ENCODE measurements around the gene SEMA5A.

Gene SEMA5A

DNA sequence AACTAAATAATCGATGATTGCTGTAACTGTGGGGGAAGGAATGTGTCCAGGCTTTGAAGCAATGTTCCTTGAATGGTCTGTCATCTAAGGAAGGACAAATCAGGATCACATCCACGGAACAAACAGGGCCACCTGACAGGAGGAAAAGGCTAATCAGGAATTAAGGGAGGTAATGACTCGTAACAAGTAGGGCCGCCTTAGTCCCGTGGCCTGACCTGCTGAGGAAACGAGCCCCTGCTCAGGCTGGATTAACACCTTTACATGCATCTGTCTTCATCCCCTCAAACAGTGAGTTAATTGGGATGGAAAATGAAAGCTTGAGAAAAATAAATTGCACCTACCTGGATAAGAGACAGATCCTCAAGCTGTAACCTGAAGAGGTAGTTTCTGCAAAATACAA is 227.8 kb downstream of the SEMA5A start:
- no peak for DNase-seq

DNA sequence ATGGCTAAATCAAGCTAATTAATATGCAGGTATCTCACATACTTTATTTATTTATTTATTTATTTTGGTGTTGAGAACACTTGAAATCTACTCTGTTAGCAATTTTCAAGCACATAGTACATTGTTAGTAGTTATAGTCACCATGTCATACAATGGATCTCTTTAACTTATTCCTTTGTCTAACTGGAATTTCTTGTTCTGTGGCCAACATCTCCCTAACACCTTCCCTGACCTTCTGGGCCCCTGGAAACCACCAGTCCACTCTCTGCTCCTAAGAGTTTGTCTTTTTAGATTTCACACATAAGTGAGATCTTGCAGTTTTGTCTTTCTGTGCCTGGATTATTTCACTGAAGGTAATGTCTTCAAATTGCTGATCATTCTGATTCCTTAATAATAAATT is 229.1 kb downstream of the SEMA5A start:
- no peak for DNase-seq

DNA sequence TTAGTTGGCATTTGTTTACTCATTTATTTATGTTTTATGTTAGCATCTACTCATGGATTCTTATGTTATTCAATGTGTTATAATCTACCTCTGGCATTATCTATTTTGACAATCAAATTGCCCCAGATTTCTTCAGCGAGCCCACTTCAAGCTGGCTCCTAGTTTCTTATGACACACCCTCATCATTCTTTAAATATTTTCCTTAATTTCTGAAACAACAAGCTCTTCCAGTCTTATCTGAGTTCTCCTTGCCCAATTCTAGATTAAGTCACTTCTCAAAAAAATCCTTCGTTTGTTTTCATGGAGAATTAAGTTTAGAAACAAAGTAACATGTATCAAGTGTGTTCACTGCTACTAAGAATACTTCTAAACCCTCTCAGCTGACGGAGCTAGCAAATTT is 229.8 kb downstream of the SEMA5A start:
- DNase-seq, result no peak

DNA sequence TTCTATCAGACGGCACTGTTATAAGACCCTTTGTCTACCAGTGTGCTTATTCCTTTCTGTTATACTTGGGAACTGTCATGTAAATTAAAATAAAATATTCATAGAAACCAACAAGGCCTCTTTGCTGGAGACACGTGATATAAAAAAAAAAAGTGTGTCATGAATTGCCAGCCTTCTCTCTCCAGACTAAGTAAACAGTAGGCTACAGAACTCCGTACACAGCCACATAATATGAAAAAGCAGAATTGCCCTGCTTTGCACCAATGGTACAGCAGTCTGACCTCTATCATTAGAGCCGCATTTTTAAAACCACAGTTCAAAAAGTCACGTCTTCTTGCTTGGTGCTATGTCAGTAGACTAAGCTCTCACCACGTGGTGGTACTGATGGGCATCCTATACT is 231.3 kb downstream of the SEMA5A start:
- no peak for DNase-seq

DNA sequence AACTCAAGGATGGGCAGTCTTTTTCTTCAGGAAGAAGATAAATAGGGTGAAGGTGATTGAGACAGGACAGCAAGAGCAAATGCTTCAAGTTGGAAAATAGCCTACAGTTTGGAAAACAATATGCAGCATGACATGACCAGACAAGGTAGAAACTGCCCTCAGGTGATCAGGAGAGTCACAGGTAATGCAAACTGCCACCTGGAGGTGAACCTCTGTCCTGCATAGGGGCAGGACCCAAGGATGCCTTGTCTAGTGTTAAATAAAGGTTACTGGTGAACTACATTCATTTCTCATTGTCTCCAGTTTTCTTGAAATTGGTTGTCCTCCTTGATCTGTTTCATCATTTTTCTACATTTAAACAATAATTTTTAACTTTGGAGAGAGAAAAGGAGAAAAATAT is 232.1 kb downstream of the SEMA5A start:
- no peak for DNase-seq

DNA sequence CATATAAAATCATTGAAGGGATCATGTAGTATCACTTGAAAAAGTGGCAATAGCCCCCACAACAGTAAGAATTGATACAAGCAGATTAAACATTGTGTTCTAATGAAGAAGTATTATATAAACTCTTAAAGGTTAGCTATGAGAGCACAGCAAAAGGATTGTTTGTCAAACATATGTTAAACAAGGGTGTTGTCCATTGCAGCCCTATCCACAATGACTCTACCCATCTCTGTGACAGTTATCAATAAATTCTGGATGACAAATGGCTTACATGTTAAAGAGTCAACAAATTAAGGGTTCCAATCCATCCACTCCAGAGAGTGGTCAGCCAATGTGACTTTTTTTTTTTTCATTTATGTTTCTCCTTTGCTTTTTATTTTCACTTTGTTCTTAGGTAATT is 238.7 kb downstream of the SEMA5A start:
- no peak for DNase-seq

DNA sequence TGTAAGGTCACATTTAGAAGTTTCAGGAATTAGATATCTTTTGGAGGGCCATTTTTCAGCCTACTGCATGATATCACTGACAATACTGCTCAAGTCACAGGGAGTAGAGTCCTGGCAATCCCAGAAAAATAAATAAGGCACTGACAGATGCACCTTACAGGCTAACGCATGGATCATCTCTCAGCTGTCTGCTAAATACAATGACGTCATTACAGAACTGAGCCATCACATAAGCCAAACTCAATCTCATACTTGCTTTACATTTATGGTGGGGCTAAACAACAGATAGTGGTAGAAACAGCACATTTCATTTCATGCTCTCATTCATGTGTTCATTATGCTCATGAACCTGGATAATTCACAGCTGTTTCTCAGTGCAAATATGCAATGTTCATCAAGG is 243.7 kb downstream of the SEMA5A start:
- no peak for DNase-seq

DNA sequence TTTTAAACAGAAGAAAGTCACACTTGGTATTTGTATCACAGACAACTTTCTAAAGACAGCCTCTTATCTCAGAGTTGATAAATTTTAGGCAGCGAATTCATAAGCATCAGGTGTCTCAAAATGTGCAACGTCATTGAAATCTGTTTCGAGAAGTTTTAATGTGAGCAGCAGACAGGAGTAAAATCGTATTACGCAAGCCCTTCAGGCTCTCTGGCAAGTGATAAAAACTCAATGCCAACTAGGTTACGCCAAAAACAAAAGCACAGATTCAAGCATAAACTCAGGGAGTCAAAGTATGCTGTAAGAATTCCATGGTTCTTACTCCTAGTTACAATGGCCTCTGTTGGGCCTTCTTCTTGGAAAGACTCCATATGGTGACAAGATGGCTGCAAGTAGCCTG is 244.7 kb downstream of the SEMA5A start:
- no peak for DNase-seq

DNA sequence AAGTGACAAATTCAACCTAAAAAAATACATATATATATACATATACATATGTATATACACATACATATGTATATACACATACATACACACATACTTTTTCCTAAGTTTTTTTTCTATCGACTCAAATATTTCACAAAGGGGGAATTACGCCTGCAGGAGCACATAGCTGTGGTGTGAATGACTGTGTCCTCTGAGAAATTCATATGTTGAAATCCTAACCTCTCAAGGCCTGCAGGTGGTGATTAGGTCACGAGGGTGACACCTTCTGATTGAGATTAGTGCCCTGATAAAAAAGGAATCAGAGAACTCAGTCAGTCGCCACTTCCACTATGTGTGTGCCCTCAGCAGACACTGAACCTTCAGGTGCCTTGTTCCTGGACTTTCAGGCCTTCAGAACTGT is 248.7 kb downstream of the SEMA5A start:
- no peak for DNase-seq

DNA sequence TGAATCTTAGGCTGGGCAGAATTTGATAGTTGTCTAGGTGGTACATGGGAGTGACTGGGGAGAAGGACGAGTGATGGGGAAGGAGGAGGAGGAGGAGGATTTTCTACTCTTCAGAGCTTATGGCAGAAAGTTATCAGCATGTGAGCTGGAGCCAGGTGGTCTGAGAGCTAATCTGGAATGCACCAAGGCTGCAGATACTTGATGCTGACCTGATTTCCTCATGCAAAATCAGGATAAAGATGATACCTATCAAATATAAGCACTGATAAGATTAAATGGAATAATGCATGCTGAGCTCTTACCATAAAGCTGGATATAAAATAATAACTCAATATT is 250.4 kb downstream of the SEMA5A start:
- no peak for DNase-seq

DNA sequence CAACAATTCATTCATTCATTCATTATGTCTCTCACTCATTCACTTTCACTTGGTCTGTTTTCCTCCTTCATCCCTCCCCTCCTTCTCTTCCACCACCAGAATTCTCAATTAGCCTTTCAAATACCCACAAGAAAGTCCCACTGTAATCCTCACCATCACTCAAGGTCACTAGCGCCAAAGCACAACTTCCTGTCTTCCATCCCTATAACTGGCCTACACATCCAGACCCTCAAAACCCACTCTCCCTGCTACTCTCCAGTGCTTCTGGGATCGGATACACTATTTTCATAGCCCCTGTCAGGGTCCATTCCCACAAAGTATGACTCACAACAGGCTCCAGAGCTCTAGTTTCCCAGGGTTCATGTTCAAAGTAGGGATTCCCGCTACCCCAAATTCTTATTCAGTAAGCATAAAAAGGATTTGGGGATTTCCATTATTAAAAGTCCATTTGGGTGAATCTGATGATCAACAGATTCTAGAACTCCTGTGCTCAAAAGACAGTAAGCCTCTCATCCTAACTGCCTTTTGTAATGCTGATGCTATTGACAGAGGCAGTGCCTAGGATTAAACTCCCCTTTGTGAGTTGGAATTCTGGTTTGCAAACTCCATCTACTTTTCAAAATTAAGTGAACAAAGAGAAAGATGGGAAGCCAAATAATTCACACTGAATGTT is 250.9 kb downstream of the SEMA5A start:
- DNase-seq, result no peak

DNA sequence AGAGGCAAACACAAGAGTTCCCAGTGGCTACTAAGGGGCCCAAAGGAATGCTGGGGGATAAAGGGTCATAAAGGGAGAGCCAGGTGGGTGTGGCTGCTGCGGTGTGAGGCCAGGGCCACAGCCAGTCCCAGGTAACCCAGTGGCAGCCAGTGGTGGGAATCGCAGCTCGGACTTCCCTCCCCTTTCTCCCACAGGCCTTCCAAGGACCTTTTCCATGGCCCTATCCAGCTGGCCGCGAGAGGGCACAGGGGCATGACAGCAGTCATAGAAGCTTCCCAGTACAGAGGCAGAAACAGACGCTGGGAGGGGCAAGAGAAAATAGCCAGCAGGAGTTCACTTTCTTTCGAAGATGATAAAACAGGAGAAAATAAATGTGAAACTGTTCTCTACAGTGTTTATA is 257.6 kb downstream of the SEMA5A start:
- DNase-seq, result no peak

DNA sequence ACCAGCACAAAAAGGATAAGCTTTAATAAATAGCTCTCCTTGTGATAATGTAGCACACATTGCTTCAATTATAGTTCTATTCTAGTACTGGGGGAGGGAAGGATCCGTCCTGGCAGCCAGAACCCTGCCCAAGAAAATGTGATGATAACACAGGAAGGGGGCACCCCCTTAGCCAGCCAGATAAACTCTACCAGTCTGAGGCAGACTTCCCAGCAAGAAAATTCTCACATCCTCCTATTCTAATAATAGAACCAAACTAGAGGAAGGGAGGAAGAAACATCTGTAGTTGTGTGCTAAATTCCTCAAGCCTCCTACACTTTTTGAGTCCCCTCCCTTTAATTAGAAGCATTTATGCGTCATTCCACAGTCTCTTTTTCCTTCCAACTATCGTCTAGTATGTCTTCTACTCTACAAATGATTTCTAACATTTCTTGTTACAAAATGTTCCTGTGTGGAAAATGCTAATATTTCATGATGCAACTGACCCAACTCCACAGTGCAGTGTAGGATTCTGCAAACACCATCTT is 261.0 kb downstream of the SEMA5A start:
- no peak for DNase-seq

DNA sequence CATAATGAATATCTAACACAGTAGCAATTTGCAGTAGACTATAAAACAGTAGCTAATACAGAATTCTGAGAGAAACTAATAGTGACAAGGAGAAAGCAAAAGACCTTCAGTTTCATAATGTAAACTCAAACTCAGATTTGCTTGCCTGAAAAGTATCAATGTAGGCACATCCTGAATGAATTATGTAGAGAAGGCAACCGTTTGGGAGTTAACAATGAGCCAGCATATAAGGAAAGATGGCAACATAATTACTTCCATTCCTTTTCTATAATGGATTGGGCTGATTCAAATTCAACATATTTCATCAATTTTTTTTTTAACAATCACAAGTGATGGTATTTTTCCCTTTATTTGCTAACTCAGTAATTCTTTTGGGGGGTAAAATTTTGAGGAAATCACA is 261.6 kb downstream of the SEMA5A start:
- DNase-seq, result no peak

DNA sequence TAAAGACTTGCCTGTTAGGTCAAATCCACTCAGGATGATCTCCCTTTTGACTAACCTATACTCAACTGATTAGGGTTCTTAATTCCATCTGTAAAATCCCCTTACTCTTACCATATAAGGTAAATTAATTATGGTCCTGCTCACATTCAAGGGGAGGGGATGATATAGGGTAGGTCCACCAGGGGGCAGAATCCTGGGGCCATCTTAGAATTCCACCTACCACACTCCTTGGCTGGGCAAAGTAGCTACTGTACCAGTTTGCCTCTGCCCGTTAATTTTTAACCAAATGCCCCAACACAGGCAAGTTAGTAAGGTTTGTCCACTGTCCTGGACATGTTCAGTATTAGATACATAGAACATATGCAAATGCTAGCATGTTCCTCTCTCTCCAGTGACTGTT is 262.4 kb downstream of the SEMA5A start:
- DNase-seq, result no peak

DNA sequence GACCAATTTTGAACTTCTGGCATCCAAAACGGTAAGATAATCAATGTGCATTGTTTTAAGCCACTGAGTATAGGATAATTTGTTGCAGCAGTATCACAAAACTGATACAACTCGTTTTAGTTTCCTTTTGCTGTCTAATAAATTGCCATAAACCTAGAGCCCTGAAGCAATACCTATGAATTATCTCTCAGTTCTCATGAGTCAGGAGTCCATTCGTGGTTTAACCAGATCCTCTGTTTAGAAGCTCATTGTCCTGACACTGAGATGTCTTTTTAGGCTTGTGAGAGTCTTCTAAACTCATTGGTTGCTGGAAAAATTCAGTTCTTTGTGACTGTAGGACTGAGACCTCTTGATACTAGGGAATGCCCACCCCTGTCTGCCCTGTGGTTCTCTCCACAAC is 262.9 kb downstream of the SEMA5A start:
- no peak for DNase-seq

DNA sequence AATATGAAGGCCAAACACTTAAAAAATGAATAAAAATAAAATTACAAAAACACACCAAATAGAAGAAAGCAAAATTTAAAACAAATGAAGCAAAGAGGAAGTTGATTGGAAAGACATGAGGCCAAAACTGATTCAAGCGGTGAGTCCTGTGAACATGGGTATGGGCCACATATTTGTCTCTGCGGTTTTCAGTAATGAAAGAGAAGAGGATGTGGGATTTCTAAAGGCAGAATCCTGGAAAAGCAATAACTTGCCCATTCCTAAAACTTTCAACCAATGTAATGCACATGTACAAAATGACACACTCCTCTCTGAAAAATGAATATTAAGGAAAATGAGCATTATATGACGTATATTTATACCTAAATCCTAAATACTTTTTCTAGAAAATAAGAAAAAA is 263.7 kb downstream of the SEMA5A start:
- DNase-seq, result no peak

DNA sequence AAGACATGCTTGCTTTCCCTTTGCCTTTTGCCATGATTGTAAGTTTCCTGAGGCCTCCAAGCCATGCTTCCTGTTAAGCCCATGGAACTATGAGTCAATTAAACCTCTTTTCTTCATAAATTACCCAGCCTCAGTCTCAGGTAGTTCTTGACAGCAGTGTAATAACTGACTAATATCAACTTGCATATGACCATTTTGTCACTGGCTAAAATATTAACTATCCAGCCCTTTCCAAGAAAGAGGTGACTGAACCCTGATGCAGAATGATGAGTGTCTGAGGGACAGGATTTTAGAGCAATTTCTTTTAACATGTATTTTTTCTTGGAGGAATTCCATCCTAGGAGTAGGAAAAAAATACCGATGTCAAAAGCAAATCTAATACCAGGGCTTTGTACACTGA is 266.1 kb downstream of the SEMA5A start:
- no peak for DNase-seq

DNA sequence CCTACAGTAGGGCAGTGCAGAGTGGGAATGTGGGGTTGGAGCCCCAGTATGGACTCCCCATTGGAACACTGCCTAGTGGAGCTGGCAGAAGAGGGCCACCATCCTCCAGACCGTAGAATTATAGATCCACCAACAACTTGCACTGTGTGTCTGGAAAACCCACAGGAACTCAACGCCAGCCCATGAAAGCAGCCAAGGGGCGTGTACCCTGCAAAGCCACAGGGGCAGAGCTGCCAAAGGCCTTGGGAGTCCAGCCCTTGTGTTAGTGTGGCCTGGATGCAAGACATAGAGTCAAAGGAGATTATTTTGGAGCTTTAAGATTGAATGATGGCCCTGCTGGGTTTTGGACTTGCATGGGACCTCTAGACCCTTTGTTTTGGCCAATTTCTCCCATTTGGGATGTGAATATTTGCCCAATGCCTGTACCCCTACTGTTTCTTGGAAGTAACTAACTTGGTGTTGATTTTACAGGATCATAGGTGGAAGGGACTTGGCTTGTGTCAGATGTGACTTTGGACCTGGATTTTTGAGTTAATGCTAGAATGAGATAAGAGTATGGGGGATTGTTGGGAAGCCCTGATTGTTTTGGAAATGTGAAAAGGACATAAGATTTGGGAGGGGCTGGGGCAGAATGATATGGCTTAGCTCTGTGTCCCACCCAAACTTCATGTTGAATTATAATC is 266.8 kb downstream of the SEMA5A start:
- no peak for DNase-seq

DNA sequence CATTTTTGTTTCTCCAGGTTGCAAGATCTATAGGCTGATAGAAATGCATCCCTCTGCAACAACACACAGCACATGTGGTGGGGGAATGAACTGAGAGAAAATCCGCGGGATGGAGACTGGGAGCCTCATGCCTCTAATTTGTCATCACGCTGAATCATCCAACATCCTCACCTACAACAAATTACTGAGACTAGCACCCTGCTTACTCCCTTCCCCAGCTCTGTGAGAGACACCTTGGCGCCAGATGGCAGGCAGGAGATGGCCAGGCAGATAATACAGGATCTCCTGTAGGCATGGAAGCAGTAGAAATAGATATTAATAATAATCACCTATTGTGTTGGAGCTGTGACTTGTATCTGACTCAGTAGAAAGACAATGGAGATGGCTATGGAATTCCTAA is 276.9 kb downstream of the SEMA5A start:
- no peak for DNase-seq

DNA sequence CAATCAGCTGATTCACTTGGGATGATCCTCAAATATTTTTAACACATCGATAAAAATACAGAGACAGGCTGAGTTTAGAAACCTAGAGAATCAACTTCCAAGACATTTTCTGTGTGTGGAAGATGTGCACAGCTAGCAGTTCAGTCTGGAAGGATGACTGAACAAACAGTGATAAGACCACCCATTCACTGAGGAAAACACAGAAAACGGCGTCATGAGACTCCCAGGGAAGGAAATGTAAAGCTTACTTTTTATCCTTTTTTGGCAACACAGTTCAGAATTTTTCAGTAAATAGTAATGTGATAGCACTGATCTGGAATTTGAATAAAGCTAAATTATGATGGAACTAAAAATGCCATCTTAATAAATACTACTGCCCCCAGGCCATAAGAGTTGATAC is 277.6 kb downstream of the SEMA5A start:
- no peak for DNase-seq

DNA sequence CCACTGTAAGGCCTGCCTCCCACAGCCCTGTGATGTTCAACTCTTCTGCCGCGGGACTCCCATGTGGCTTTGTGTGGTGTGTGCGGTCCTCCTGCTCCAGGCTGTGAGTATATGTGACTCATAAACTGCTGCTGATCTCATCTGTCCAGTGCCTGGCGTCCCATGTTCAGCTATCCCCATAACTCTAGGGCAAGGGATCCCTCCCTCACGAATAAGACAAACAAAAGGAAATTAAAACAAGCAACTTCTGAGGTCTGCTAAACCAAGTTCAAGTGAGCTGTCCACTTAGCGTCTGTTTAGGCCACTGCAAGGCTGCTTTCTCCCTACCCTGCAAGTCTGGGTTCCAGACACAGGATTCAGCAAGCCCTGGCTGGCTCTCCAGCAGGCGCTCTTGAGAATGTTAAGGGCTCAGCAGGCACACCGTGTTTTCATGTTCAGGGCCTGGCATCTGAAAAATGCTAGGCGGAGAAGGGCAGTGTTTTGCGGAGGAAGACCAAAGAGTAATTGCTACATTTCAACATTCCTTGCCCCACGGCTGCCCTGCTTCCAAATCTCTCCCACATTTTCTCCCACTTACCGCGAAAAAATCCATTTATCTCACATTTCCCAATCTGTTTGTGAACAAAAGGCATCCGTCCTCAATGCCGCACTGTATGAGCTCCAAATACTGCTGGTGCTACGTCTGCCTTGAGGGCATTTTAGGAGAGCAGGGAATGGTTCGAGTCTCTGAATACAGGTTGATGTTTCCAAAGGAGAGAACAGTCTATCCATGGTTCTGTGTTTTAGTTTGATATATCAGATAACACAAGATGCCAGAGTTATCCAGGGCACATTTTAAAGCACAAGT is 280.2 kb downstream of the SEMA5A start:
- no peak for DNase-seq

DNA sequence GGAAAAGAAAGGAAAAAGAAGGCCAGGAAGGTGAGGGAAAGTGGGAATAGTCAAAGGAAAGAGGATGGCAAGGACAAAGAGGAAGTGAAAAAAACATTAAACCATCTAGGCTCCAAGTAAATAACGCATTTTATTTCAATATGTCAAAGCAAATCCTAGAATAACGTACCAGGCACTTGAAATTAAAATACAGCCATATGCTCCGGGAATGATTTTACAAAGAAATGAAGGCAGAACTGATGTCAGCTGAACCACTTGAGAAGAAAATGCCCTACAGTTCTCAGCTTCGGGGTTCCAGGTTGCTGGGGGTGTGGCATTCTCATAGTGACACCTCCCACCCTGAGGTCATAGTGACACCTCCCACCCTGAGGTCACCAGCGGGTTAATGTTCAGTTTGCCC is 281.6 kb downstream of the SEMA5A start:
- no peak for DNase-seq

DNA sequence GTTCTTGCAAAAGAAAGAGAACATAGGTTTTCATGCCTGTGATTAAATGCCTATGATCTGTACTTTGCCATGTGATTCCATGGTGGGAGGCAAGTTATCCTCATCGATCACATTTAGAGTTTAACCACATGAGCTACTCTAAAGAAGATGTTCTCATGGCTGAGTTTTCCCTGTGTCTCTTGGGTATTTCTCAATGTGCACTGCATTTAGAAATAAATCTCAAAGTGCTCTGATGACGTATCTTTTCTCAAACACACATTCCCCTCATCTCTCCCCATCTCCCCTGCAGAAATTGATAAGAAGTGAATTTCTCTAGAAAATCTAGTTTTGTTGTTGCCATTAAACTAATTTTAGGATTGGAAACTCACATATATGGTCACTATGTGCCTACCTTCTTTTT is 282.2 kb downstream of the SEMA5A start:
- DNase-seq, result no peak

Measured in activated naive CD4-positive, alpha-beta T cell treated with anti-CD3 and anti-CD28 coated beads, Interleukin-2, amount 50 U/mL, for 16 hours (primary cell).